ENCODE data around the gene FGGY.
"Not testable (repeated sequence)": the region's sequence is repeated elsewhere in the genome, so short reads cannot be mapped to it uniquely, and the experiment has no call there.

Gene FGGY

DNA sequence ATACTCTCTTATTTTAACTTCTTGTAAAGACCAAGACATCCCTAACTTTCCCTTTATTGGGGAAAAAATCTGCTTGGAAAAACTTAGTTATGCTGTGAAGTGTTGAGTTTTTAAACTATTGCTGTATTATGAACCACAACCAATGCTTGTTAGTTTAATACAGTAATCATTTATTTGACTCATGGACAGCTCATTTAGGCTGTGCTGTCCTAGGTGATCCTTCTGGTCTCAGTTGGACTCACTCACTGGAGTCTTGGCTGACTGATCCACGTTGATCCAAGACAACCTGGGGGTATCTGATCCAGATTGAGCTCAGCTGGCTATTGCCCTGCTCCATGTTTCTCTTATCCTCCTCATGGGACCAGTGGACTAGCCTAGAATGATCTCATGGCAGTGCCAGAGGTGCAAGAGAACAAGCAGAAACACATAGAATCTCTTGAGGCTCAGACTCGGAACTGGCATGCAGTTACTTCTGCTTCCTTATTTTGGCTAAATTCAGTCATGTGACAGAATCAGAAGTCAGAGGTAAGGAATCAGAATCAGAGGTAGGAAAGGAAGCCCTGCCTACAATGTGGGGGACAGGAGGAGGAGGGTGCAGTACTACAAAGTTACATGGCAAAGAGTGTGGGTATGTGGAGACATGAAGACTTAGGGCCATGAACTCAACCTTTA lies 156.5 kb downstream of the FGGY start:
- DNase-seq, result no peak

DNA sequence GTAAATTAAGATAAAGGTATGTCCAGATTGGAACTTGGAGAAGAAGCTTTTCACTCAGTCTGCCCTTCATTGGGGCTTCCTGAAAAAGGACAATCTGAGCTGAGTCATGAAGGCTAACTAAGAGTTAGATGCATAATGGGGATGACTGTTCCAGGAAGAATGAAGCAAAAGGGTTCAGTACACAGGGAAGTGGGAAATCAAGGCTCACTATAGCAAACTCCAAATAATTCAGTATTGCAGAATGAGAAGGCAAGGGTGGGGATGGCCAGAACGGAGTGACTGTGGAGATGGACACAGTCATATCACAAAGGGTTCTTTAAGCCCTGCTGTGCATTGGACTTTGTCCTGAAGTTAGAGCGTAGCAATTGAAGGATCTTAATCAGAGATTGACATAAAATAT lies 158.3 kb downstream of the FGGY start:
- no peak for DNase-seq

DNA sequence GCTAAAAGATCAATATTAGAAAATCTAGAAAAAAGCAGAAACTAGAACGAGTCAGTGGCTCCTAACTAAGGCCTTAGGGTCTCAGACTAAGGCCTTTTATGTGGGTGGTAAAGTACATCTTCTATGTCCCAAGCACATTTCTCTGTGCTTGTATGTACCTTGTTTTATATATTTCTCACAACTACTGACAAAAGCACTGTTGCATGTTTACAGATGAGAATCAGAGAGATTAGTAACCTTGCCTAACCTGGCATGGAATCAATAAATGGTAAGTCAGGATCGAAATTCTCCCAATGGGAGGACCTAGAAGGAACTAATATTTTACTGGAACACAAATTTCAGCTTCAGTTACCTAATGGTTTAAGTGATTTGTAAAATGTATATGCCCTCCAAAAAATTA lies 160.9 kb downstream of the FGGY start:
- DNase-seq, result no peak

DNA sequence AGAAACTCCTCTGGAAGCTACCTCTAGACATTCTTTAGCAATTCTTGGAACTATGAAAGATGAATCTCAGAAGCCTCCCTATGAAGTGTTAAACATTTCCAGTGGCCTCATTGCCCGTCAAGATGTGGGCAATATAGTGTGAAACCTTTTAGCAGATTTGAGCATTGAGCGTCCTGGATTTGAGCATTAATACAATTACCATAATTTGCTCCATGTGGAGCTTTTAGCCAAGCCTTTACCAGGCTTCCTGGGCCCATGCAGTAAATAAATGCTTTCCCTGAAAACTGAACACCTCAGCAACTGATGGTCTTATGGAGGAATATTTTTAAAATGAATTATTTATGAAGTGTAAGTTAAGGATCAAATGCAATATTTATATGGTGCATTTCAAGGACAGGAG lies 162.0 kb downstream of the FGGY start:
- DNase-seq, result no peak

DNA sequence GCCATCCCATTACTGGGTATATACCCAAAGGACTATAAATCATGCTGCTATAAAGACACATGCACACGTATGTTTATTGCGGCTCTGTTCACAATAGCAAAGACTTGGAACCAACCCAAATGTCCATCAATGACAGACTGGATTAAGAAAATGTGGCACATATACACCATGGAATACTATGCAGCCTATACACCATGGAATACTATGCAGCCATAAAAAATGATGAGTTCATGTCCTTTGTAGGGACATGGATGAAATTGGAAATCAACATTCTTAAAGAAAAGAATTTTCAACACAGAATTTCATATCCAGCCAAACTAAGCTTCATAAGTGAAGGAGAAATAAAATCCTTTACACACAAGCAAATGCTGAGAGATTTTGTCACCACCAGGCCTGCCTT lies 166.0 kb downstream of the FGGY start:
- not testable (repeated sequence) for DNase-seq

DNA sequence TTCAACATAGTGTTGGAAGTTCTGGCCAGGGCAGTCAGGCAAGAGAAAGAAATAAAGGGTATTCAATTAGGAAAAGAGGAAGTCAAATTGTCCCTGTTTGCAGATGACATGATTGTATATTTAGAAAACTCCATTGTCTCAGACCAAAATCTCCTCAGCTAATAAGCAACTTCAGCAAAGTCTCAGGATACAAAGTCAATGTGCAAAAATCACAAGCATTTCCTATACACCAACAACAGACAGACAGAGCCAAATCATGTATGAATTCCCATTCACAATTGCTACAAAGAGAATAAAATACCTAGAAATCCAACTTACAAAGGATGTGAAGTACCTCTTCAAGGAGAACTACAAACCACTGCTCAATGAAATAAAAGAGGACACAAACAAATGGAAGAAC lies 168.6 kb downstream of the FGGY start:
- DNase-seq, result not testable (repeated sequence)

DNA sequence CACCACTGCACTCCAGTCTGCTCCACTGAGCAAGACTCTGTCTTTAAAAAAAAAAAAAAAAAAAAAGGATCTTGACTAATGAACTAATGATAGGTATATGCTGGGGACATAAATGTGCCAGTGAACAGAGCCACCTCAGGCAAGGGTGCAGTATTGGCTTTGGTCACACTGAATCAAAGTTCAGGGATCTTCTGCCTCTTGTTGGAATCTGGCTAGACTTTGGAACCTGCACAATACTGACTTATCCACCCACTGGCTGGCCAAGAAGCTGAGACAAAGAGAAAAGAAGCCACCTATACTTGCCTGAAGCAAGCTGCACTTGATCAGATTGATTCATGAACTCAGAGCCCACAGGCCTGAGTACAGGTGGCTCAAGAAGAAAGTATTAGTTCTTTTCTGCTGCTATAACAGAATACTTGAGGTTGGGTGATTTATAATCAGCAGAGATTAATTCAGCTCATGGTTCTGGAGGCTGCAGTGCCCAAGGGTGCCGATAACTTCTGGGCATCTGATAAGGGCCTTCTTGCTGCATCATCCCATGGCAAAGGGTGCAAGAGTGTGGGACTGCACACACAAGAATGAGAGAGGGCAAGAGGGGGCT lies 172.0 kb downstream of the FGGY start:
- no peak for DNase-seq

DNA sequence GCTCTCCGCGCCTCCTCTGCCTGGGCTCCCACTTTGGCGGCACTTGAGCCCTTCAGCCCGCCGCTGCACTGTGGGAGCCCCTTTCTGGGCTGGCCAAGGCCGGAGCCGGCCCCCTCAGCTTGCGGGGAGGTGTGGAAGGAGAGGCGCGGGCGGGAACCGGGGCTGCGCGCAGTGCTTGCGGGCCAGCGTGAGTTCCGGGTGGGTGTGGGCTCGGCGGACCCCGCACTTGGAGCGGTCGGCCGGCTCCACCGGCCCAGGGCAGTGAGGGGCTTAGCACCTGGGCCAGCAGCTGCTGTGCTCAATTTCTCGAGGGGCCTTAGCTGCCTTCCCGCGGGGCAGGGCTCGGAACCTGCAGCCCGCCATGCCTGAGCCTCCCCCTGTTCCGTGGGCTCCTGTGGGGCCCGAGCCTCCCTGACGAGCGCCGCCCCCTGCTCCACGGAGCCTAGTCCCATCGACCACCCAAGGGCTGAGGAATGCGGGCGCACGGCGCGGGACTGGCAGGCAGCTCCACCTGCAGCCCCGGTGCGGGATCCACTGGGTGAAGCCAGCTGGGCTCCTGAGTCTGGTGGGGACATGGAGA lies 175.2 kb downstream of the FGGY start:
- DNase-seq, result not testable (repeated sequence)

DNA sequence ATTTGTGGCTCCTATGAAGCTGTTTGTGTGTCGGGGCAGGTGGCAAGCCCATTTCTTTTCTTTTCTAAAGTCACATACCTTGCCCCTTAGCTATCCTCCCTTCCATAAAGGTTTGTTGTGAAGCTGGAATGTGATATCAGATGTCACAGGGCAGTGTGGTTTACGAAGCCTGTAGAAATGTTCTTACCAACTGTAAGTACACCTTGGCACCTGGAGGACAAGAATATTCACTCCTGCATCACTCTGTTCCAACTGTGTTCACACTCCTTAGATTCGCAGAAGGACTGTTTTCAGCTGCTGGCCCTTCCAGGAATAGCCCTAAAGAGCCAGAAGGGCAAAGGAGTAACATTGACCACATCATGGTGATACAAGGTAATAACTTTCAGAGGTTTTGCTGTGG lies 176.9 kb downstream of the FGGY start:
- DNase-seq, result no peak

DNA sequence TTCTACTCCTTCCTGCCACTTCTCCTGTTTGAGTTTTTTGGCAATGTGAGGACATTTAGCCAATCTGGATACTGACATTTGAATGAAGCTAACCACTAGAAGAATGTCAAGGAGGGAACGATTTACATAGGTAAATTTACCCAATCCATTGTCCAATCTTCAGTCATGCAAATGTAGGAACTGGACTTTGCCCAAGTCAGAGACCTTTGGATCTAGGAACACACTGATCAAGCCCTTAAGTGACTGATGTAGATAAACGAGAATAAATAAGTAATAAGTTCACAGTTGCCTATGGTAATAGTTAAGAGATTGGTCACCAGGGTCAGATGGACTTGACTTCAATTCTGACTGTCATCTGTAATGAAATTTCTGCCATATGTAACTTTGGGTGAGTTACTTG lies 177.6 kb downstream of the FGGY start:
- DNase-seq, result no peak

DNA sequence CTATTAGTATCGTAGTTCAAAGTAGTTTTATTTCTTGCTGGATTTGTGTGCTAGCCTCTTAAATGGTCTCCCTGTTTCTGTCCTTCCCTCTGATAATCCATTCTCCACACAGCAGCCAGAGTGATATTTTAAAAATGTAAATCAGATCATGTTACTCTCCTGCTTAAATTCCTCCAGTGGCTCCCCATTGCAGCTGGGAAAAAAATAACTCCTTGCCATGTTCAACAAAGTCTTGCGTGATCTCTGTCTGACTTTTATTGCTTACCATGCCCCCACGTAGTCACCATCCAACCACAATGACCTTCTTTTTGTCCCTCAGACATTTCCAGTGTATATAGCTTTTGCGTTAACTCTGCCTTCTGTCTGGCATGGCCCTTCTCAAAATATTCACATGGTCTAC lies 178.8 kb downstream of the FGGY start:
- DNase-seq, result no peak

DNA sequence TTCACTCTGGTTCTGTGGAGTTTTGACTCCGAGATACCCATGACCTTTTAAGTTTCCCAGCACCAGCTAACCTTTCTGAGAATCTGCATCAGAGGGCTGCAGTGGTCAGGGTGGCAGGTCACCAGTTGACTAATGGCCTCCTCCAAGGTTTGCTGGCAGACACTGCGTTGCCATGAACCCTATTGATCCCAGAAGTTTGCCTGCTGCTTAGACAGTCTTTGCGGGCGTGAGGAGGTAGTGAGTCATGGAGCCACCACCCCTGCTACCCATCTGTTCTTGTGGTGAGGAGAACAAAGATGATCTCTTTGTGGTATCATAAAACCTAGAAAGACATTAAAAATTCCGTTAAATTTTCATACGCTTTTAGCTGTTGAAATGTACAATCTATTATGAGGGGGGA lies 180.4 kb downstream of the FGGY start:
- no peak for DNase-seq

DNA sequence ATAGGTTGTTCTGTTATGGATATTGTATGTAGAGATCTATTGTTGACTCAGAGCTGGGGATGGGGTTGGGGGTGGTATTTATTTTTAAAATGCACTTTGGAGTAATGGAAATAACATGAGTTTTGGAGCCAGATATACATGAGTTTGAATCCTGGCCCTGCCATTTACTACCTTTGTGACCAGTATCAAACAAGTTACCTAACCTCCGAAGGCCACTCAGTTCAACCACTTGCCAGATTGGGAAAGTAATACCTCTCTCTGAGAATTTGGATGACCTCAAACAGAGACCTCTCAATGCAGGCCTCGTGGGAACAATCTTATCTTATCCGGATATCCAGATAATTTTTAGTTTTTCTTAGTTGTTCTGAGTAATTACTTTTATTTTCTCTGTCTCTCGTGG lies 181.0 kb downstream of the FGGY start:
- no peak for DNase-seq

DNA sequence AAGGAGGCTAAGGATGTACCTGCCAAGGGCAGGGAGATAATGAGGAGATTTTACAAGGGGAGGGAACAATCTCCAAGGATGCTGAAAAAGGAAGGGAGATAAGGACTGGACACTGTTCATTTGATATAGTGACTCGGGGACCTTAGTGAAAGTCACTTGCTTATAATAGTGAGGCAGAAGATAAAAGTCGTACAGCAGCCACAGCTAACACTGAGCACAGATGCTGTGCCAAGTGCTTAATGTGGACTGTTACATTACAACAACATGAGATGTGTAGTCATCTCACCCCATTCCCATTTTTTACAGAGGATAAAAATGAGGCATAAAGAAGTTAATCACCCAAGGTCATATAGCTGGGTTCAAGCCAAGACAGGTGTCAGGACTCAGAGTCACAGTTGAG lies 181.9 kb downstream of the FGGY start:
- no peak for DNase-seq

DNA sequence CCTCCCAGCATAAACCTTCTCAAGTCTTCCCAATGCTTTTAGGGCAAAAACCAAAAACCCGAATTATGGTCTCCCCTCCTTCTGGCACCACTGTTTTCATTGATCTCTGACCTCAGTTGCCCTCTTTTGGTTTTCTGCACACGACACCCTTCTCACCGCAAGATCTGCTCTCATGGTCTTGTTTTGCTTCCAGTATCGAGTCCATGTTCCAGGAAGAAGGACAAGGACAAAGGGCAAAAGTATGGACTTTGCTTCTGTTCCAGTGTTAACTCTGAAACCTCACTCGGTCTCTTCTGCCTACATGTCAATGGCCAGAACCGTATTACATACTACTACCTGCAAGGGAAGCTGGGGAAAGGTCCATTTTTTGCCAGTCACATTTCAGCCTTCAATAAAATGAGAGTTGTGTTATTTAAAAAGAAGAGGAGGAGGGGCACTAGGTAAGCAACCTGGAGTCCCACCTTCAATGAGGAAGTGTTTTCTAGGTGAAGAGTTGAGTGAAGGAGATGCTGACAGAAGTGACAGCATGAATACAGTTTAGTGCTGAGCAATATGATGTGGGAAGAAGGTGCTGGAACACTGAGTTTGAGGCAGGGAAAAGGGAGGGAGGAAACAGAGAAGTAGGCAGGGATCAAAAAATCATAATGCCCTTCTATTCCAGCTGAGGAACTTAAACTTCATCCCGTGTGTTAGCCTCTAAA lies 183.4 kb downstream of the FGGY start:
- no peak for DNase-seq

DNA sequence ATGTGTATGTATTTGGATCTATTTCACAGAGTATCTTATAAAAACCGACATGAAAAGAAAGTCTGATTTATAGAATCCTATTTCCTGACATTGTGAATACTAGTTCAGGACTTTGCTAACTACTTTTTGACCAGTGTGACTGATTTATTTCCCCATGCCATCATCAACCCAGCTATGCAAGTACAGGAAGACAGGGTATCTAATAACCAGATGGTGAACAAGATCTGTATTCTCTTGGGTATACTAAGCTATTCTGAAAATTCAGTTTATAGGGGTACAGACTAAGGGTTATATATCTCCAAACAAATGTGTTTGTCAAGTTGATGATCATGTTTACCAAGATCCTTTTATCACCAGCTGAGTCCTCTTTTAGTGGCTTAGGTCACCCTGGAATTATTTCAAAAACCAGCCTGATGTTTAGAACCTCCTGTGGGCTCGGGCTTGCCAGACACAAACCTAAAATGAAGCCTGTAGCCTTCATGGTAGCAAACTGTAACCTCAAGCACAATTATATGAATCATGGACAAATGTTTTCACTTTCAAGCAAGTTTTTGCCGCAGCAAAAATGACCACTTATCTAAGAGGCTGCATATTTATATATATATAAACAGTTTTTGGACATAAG lies 185.1 kb downstream of the FGGY start:
- no peak for DNase-seq

DNA sequence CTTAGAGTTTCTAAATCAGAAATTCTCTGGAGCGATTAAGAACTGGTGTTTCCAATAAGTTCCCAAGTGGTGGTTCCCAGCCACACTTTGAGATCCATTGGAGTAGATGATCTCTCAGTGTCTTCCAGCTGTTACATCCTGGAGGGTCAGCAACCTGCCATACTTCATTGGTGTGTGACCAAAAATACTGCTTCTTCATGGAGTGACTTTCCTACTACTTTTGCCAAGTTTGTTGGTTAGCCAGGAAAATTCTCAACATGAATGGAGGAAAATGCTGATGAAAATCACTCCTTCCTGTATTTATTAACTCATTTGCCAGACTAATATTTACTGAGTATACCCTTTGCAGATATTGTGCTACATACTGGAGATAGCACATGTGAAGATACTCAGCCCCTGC lies 186.1 kb downstream of the FGGY start:
- DNase-seq, result no peak

DNA sequence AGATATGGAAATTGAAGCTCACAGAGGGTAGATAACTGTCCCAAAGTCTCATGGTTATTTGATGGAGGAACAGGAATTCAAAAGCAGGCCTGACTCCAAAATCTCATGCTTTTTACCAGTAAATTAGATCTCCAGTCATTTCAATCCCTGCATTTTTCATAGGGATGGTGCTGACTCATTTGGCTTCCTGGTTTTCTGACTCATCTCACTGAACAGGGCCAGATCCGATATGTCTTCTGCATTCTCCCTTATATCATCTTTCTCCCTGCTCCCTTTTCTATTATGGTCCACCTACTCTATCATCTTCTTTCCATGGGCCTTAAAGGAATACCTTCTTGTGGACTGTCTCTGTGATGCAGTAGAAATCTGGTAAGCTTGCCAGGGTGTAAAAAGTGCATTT lies 187.2 kb downstream of the FGGY start:
- DNase-seq, result no peak

DNA sequence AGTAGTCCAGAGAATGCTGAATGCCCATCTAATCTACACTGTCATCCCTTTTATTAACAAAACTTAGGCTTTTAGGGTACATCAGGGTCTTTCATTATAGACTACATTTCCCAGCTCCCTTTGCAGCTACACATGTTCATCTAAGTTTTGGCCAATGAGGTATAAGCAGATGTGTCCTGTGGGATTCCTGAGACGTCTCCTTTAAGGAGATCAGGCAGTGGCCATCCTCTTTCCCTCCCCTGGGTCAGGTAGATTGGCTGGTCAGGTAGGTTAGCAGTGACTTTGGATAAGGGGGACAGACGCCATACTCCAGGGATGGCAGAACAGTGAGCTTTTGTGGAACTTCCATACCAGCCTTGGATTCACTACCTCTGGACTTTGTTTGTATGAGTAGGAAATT lies 188.3 kb downstream of the FGGY start:
- no peak for DNase-seq

DNA sequence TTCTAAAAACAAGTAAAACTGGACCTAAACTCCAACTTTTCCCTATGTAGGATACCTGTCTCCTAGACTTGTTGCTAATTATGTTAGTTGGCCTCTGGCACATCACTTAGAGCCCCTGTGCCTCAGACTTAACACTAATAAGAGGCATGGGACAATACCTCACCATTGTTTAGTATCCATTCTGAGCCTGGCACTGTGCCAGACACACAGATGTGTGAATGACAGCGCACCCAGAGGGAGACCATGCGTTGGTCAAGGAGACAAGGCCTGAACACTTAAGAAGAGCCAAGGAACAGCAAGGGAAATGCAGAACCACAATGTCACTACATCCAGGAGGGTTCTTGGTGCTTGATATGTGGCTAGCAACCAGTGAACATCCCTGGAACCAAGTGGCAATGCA lies 189.1 kb downstream of the FGGY start:
- DNase-seq, result no peak

DNA sequence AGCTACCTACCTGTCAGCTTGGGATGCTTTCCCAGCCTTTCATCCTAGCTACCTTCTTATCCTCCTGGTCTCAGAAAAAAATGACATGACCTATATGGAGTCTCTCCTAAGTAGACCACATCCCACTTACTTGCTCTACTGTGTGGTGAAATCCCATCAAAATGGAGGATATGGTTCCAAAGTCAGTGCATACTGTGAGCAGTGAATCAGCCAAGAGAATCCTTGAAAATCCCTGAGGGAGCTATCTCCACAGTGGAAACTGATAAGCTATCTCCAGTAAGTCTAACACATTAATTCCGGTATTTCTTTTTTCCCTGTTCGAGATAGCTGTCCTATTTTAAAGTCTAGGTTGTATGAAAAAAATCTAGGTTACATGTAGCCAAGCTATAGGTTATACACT lies 189.7 kb downstream of the FGGY start:
- no peak for DNase-seq

DNA sequence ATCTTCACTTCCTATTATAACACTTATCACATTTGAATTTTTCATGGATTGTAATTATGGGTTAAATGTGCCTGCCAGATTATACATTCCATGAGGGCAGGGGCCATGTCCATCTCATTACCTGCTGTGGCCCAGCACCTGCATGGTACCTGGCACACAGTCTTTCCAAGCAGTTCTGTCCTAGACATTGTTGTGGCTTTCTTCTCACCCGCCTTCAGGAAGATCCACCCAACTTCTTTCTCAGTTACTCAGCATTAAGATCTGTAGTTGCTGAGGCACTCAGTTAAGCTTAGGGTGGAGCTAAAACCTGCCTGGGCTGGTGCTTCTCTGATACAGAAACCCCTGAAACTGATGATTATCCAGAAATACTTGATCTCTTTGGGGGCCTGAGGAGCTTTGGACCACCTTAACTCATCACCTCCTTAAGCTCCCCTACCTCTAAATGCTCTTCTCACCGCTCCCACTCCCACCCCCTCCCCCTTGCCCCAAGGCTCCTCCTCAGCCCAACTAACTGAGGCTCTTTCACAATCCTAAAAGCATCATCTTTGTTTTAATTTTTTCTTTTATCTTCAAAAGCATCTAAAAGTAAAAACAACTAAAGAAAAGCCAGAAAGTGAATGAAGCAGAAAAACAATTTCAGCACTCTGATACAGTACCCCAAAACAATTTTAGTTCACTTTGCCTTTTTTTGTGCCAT lies 190.6 kb downstream of the FGGY start:
- no peak for DNase-seq

DNA sequence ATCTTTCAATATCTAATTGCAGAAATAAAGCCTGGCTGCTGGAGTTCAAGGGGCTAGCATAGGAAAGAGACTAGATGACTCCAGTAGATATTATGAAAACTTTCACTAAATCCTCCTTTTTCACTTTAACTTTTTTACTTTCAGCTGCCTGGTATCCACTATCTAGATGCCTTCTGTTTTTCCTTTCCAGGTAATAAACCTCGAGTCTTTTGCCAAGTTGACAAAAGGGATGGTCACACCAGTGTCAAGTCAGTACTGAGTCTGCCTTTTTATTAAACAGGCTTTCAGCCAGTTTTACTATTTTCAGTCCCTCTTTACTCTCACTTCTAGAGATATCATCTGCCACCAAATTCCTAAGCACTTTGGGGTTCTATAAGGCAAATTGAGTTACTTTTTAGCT lies 195.6 kb downstream of the FGGY start:
- DNase-seq, result no peak
